ENCODE data around the gene CDA. TPM values are rescaled to one million over a fixed set of nuclear protein-coding genes. Genes with fewer than 3 reads are reported as not detected.

Gene CDA
- total RNA-seq, 2 donors from 2014 or later = 5.0 to 9.1 TPM

- no peak for DNase-seq (ENCODE audit: low spot score)
- intact Hi-C loops (cut with DNase I) = loop anchor here (5.0 to 10.0 kb wide), 2 partner anchors 62 to 115 kb away; no protein-coding TSS in a partner anchor
Observed at GRCh38 chr1:20636785-20637347, 48.0 kb downstream of the CDA start.

- intact Hi-C loops (cut with DNase I) = loop anchor here (5.0 kb wide), 2 partner anchors 63 to 118 kb away; no protein-coding TSS in a partner anchor
- DNase-seq (ENCODE audit: low spot score) = no peak
Observed at GRCh38 chr1:20640183-20640597, 51.3 kb downstream of the CDA start.

- intact Hi-C loops (cut with DNase I) = loop anchor here (5.0 kb wide), 2 partner anchors 65 to 120 kb away; no protein-coding TSS in a partner anchor
- no peak for DNase-seq (ENCODE audit: low spot score)
Observed at GRCh38 chr1:20641975-20642374, 53.1 kb downstream of the CDA start.

- intact Hi-C loops (cut with DNase I) = loop anchor here (5.0 kb wide), 2 partner anchors 66 to 121 kb away; no protein-coding TSS in a partner anchor
- DNase-seq (ENCODE audit: low spot score) = no peak
Observed at GRCh38 chr1:20643080-20643479, 54.2 kb downstream of the CDA start.

- intact Hi-C loops (cut with DNase I) = loop anchor here (5.0 kb wide), 2 partner anchors 67 to 122 kb away; no protein-coding TSS in a partner anchor
- DNase-seq (ENCODE audit: low spot score) = no peak
Observed at GRCh38 chr1:20644416-20644815, 55.5 kb downstream of the CDA start.

- no peak for DNase-seq (ENCODE audit: low spot score)
- intact Hi-C loops (cut with DNase I) = no loop called here
Observed at GRCh38 chr1:20645414-20645813, 56.5 kb downstream of the CDA start.

GRCh38 chr1:20648438-20648837 lies 59.5 kb downstream of the CDA start:
- intact Hi-C loops (cut with DNase I) = no loop called here
- no peak for DNase-seq (ENCODE audit: low spot score)

- intact Hi-C loops (cut with DNase I) = no loop called here
- DNase-seq (ENCODE audit: low spot score) = no peak
Observed at GRCh38 chr1:20648946-20649345, 60.0 kb downstream of the CDA start.

- DNase-seq (ENCODE audit: low spot score) = no peak
- intact Hi-C loops (cut with DNase I) = no loop called here
Observed at GRCh38 chr1:20652300-20652699, 63.4 kb downstream of the CDA start.

GRCh38 chr1:20654104-20654690 lies 65.3 kb downstream of the CDA start:
- no peak for DNase-seq (ENCODE audit: low spot score)
- intact Hi-C loops (cut with DNase I) = no loop called here

- DNase-seq (ENCODE audit: low spot score) = no peak
- intact Hi-C loops (cut with DNase I) = no loop called here
Observed at GRCh38 chr1:20657024-20657423, 68.1 kb downstream of the CDA start.

GRCh38 chr1:20658166-20658915 lies 69.4 kb downstream of the CDA start:
- DNase-seq (ENCODE audit: low spot score) = no peak
- intact Hi-C loops (cut with DNase I) = no loop called here

- intact Hi-C loops (cut with DNase I) = no loop called here
- DNase-seq (ENCODE audit: low spot score) = no peak
Observed at GRCh38 chr1:20660363-20660762, 71.5 kb downstream of the CDA start.

GRCh38 chr1:20660847-20661206 lies 71.9 kb downstream of the CDA start:
- intact Hi-C loops (cut with DNase I) = no loop called here
- DNase-seq (ENCODE audit: low spot score) = no peak

GRCh38 chr1:20661207-20662109 lies 72.6 kb downstream of the CDA start, which contains the start of gene DDOST:
Gene DDOST, minus strand, starts transcription at chr1:20661369. Its CDS starts 19 bp downstream, at chr1:20661350.
- DNase-seq (ENCODE audit: low spot score) = peak; percentile 98
- intact Hi-C loops (cut with DNase I) = no loop called here

- intact Hi-C loops (cut with DNase I) = no loop called here
- DNase-seq (ENCODE audit: low spot score) = no peak
Observed at GRCh38 chr1:20662110-20662475, 73.2 kb downstream of the CDA start.

- DNase-seq (ENCODE audit: low spot score) = no peak
- intact Hi-C loops (cut with DNase I) = no loop called here
Observed at GRCh38 chr1:20663365-20663764, 74.5 kb downstream of the CDA start.

GRCh38 chr1:20663969-20664715 lies 75.2 kb downstream of the CDA start:
- intact Hi-C loops (cut with DNase I) = no loop called here
- no peak for DNase-seq (ENCODE audit: low spot score)

- DNase-seq (ENCODE audit: low spot score) = no peak
- intact Hi-C loops (cut with DNase I) = no loop called here
Observed at GRCh38 chr1:20665726-20666125, 76.8 kb downstream of the CDA start.
